Aortic smooth muscle cell (primary cell): Measurements from ENCODE around the gene C11orf42. TPM values are rescaled to one million over a fixed set of nuclear protein-coding genes. Genes with fewer than 3 reads are reported as not detected.

Experiments
- total RNA-seq: library from RNA; depleted of rRNA; stranded (reverse); fragments of >200 nt; gene quantifications from 2 replicates; pipeline ENCODE4 v1.2.3, GENCODE V29; 2014

The C11orf42 gene
- not detected in 2 replicates for total RNA-seq

DNA sequence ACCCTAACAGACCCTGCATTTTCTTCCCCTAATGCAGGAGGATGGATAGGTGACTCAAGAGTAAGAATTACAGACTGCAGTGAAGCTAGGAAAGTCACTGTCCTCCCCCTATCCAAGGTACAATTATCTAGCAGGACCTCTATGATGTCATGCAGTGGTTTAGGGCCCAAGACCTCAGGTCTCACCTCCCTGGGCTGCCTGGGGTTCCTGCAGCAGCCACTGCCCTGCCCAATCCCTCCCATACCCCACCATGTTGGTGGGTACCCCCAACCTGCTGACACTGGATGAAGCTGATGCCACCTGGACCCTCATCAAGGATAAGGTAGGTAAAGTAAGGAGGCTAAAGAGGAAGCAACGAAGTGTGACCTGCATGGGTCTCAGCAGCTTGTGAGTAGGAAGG, at the start of gene C11orf42:
C11orf42 (plus strand) TSS at position 192 of the 400 bp plus-strand sequence; CDS start at position 251, 59 bp downstream.

DNA sequence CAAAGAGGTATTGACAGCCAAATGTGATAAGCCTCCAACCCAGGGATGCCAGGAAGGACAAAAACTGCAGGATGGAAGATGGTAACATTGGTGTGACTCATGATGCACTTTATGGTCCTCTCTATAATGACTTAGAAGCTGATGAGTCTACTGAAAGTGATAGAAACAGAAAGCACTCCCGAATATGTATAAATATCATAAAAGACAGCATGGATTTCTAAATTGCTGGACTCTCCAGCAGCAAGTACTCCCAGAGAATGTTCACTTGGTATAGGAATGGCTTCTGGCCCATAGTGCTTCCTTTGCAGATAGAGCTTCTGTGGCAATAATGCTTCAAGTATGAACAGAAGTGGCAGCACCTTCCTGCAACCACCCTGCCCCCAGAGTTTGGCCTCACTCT, 35.1 kb upstream of the C11orf42 start, which contains the start of gene OR52B2:
OR52B2 (minus strand) TSS at position 101 of the 400 bp plus-strand sequence; CDS start at position 101, 0 bp downstream.

GRCh38 chr11:6199174-6199810, 6.1 kb upstream of the C11orf42 start, which contains the start of gene OR52W1:
OR52W1 (plus strand) TSS chr11:6199224; CDS start chr11:6199224, 0 bp downstream.

DNA sequence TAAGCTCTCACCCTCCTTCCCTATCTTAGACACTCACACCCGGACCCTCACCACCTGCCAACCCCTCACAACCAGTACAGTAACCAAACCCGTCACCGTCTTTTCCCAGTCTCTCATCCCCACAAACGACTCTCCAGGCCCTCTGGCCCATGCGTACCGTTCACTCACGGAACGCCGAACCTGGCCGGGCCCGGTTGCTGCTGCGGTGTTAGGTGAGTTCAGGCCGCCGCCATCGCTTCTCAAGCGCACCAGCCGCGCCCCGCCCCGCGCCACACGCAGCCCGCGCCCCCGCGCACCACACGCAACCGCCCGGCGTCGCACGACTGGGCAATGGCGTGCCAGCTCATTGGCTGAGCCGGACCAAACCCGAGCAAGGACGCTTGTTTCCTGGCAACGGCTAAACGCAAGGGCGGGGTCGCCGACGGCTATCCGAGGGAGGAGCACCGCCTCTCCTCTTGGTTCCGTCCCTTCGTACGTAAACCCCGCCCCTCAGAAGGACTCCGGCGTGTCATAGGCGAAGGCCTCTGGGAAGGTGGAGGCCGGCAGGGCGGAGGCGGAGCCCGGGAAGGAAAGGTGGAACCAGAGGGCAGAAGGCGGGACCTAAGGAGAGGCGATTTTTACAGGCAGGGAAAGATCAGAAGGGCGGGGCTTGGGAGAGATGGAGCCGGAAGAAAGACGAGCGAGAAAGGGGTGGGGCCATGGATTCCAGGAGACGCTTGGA, 29.2 kb downstream of the C11orf42 start, which contains the start of gene FHIP1B:
FHIP1B (minus strand) TSS at position 250 of the 721 bp plus-strand sequence. CDS start 10,120 bp downstream, outside the sequence.

DNA sequence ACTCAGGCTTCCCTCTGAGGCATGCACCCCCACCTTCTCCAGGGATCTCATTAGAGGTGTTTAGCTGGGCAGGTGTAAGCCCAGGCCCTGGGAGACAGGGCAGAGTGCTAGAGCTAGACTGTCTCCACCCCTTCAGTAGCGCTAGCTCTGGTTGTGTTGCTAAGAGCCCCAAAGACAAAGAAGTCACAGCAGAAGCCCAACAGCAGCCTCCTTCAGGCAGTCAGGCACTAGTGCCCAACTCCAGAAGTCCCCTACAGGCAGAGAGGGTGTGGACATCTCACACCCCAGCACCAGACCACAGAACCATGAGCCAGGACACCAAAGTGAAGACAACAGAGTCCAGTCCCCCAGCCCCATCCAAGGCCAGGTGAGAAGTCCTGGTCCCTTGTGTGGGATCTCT, 33.5 kb downstream of the C11orf42 start, which contains the start of gene CNGA4:
CNGA4 (plus strand) TSS at position 188 of the 400 bp plus-strand sequence; CDS start at position 306, 118 bp downstream.

Other genes with a start within 250 kb of the C11orf42 start
- gene OR56A5, start 237.1 kb upstream of the C11orf42 start, total RNA-seq, result not detected in 2 replicates
- gene OR52L1, start 218.6 kb upstream of the C11orf42 start, total RNA-seq, result not detected in 2 replicates
- not detected in 2 replicates for gene OR56A4, start 198.6 kb upstream of the C11orf42 start, total RNA-seq
- not detected in 2 replicates for gene OR56A1, start 174.8 kb upstream of the C11orf42 start, total RNA-seq
- gene OR56B4, start 97.9 kb upstream of the C11orf42 start, total RNA-seq, result not detected in 2 replicates
- gene OR52B2, start 35.2 kb upstream of the C11orf42 start, total RNA-seq, result 0.06 TPM in 1 of 2 replicates, not detected in the other
- gene OR52W1, start 6.3 kb upstream of the C11orf42 start, total RNA-seq, result not detected in 2 replicates
- gene FHIP1B, start 29.1 kb downstream of the C11orf42 start, total RNA-seq, result 7.3 and 9.8 TPM in 2 replicates
- gene CNGA4, start 33.5 kb downstream of the C11orf42 start, total RNA-seq, result 0.06 TPM in 1 of 2 replicates, not detected in the other
- not detected in 2 replicates for gene CCKBR, start 54.3 kb downstream of the C11orf42 start, total RNA-seq
- 307 and 433 TPM in 2 replicates for gene CAVIN3, start 114.9 kb downstream of the C11orf42 start, total RNA-seq
- 54.4 and 71.0 TPM in 2 replicates for gene SMPD1, start 184.9 kb downstream of the C11orf42 start, total RNA-seq
- 50.2 and 51.7 TPM in 2 replicates for gene APBB1, start 213.5 kb downstream of the C11orf42 start, total RNA-seq
- 0.79 and 1.4 TPM in 2 replicates for gene HPX, start 235.4 kb downstream of the C11orf42 start, total RNA-seq